HG02798 (cell line): ENCODE measurements around the gene SRSF2.
"Not testable (repeated sequence)": the region's sequence is repeated elsewhere in the genome, so short reads cannot be mapped to it uniquely, and the experiment has no call there.

Source experiments
- ATAC-seq: cut with Tn5 transposase; IDR thresholded peaks from one replicate; pipeline ENCODE4 v1.9.1; 2021; ENCODE audit warnings: mild to moderate bottlenecking; ENCODE audit not compliant: unreplicated experiment, poor library complexity

Gene SRSF2

GRCh38 chr17:76739568-76740115, 2.5 kb upstream of the SRSF2 start:
- ATAC-seq = not testable (repeated sequence)

GRCh38 chr17:76738468-76738850, 1.3 kb upstream of the SRSF2 start:
- ATAC-seq = no peak

GRCh38 chr17:76737676-76738467, 741 bp upstream of the SRSF2 start, which contains the start of gene MFSD11:
Gene MFSD11 (plus strand): TSS chr17:76738119. CDS start chr17:76738353, 234 bp downstream.
- peak; percentile 57 for ATAC-seq

- peak; percentile 20 for ATAC-seq
These were observed 616 bp downstream of the SRSF2 start for GRCh38 chr17:76736349-76737081.

- ATAC-seq = no peak
These were observed 1.4 kb downstream of the SRSF2 start for GRCh38 chr17:76735586-76736348.

GRCh38 chr17:76735006-76735405, 2.1 kb downstream of the SRSF2 start:
- ATAC-seq = no peak

GRCh38 chr17:76734080-76734840, 2.9 kb downstream of the SRSF2 start:
- ATAC-seq = no peak

- ATAC-seq = no peak
These were observed 3.5 kb downstream of the SRSF2 start for GRCh38 chr17:76733618-76733957.

- ATAC-seq = no peak
These were observed 4.2 kb downstream of the SRSF2 start for GRCh38 chr17:76732734-76733617.

- not testable (repeated sequence) for ATAC-seq
These were observed 5.1 kb downstream of the SRSF2 start for GRCh38 chr17:76731800-76732733.

GRCh38 chr17:76727745-76728456, 9.2 kb downstream of the SRSF2 start:
- no peak for ATAC-seq

- peak; percentile 41 for ATAC-seq
These were observed 10.1 kb downstream of the SRSF2 start, which contains the start of gene METTL23 for GRCh38 chr17:76726776-76727718. Gene METTL23 (plus strand): TSS chr17:76726839. CDS start chr17:76729711, 2,872 bp downstream.

GRCh38 chr17:76726231-76726775, 10.8 kb downstream of the SRSF2 start, which contains the start of gene JMJD6:
Gene JMJD6 (minus strand): TSS chr17:76726606. CDS start chr17:76726475, 131 bp downstream.
- peak; percentile 85 for ATAC-seq

- peak; percentile 22 for ATAC-seq
These were observed 11.4 kb downstream of the SRSF2 start for GRCh38 chr17:76725580-76726230.

- ATAC-seq = no peak
These were observed 13.3 kb downstream of the SRSF2 start for GRCh38 chr17:76723812-76724211.
